GM11168 (cell line): ENCODE measurements around the gene TNNC2.

Experiments used
- in situ Hi-C: fragments of 300-500 bp; cut with MboI; formaldehyde crosslinking; loops from one replicate; pipeline ENCODE4 v1.12.0; 2022; ENCODE audit warnings: low sequenced_read_pairs; ENCODE audit not compliant: unreplicated experiment

The TNNC2 gene

GRCh38 chr20:45788351-45788750 lies 38.8 kb downstream of the TNNC2 start:
- in situ Hi-C loops: no loop called here

- in situ Hi-C loops: no loop called here
Observed at GRCh38 chr20:45783656-45784294, 43.3 kb downstream of the TNNC2 start.

GRCh38 chr20:45782890-45783289 lies 44.2 kb downstream of the TNNC2 start:
- in situ Hi-C loops: no loop called here

- in situ Hi-C loops: no loop called here
Observed at GRCh38 chr20:45781391-45781931, 45.7 kb downstream of the TNNC2 start.

GRCh38 chr20:45780159-45780558 lies 47.0 kb downstream of the TNNC2 start:
- in situ Hi-C loops: no loop called here

- in situ Hi-C loops: loop anchor here (10.0 kb wide), 1 partner anchor 184 kb away; no protein-coding TSS in a partner anchor
Observed at GRCh38 chr20:45779011-45779915, 47.8 kb downstream of the TNNC2 start.

- in situ Hi-C loops: loop anchor here (10.0 kb wide), 1 partner anchor 182 kb away; no protein-coding TSS in a partner anchor
Observed at GRCh38 chr20:45776931-45777330, 50.2 kb downstream of the TNNC2 start.

GRCh38 chr20:45775411-45775810 lies 51.7 kb downstream of the TNNC2 start:
- in situ Hi-C loops: loop anchor here (10.0 kb wide), 1 partner anchor 181 kb away; no protein-coding TSS in a partner anchor

GRCh38 chr20:45774945-45775344 lies 52.2 kb downstream of the TNNC2 start:
- in situ Hi-C loops: loop anchor here (10.0 to 25.0 kb wide), 2 partner anchors 180 to 413 kb away; partner anchors contain the start of gene SYS1
